NCI-H2107 (cell line): ENCODE data around the gene CHN1.

ENCODE experiments used
- DNase-seq: peaks from one replicate; lab custom pipeline; 2025; lab: John Stamatoyannopoulos, UW

Gene CHN1

DNA sequence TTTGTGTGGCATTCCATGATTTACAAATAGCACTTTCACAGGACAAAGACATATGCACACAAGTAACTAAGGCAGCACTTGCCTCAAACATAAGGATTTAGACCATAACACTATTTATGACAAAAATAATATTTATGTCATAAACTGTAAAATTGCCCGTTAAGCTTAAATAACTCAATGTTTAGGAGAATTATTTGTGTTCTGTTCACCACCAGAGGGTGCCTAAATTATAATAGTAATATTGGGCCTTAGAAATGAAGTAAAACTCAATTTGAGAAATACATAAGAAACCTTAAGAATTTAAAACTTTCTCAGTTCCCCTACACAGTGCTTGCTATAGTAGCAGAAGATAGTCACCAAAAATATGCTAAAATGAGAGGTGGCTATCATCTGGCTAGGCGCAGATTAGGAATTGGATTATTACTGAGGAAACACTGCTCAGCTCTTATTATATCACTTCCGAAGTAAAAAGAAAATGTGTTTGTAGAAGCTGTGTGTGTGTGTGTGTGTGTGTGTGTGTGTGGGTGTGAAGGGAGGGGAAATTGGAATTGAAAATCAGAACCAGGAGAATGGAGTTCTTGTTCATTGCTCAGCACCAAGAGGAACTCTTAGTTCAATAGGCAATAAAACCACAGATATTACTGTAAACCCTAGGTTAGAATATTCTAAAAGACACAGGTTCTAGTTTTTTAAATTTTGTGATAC, 4.9 kb upstream of the CHN1 start:
- DNase-seq, result no peak

DNA sequence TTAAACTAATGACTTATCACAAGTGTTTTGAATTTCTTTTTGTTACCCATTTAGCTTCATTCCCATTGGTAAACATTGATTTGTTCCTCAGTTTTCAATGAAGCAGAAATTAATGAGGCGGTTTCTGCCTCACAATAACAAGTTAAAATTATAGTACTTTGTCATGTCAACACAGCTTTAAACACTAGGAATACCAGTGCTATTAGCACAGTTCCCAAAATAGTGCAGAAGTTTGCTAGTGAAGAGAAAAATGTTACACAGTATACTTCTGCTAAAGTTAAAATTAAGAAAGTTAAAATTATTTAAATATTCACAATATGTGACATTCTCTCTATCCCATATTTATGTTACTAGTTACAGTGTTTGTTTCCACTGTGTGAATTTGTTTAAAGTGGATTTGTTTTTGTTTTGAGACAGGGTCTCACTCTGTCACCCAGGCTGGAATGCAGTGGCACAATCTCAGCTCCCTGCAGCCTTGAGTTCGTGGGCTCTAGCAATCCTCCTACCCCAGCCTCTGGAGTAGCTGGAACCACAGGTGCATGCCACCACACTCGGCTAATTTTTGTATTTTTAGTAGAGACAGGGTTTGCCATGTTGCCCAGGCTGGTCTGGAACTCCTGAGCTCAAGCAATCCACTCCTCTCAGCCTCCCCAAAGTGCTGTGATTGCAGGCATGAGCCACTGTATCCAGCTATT, 3.8 kb upstream of the CHN1 start:
- DNase-seq, result no peak

GRCh38 chr2:175008009-175008408, 2.8 kb upstream of the CHN1 start:
- DNase-seq, result no peak

DNA sequence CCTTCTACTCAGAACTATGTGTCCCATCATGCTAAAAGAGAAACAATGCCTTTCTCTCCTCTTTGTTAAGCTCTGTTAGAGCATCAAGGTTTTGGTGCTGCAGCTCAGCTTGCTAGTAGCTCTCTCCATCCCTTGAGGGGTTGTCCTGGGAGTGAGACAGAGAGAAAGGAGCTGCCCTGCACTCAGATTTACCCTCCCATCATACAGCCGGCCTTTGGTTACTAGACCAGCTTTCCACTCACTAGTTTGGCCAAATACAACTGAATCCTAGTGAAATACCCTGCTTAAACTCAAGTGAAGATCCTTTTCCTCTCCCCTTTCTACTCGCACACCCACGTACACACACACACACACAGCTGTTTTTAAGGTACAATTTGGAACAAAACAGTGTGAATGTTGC, 2.3 kb upstream of the CHN1 start:
- no peak for DNase-seq

GRCh38 chr2:175006281-175006680, 1.1 kb upstream of the CHN1 start:
- no peak for DNase-seq

DNA sequence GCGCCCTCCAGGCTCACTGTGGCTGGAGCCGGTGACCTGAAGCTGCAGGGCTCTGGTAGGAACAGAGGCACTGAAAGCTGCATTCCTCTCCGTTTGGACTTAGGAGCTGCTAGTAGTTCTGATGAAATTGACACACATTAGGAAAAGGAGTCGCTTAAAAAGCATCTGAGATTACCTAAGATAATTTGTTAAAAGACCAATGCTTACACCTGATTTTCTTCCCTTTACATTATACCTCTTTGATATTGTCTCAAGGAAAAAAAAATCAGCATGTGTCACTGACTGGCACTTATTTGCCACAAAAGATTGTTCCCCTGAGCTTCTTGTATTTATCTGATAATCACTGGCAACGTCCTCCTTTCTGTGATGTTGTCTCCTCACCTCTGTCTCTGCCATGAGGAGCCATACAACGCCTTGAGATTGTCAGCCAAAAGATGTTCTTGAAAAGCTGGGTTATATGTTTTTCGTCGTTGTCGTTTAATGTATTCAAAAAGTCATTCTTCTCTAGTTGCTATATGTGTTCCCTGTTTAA, 618 bp upstream of the CHN1 start:
- DNase-seq, result no peak

DNA sequence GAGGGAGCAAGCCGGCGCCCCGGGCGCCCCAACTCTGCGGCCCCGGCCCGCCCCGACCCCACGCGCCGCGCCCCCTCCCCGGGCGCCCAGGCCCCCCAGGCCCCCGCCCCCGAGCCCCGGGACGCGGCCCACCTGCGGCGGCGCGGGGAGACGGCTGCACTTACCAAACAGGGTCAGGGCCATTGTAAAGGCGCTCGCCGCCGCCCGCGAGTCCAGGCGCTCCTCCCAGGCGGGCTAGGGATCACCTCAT, 526 bp downstream of the CHN1 start:
- no peak for DNase-seq

- no peak for DNase-seq
These were observed 1.1 kb downstream of the CHN1 start for GRCh38 chr2:175003875-175004729.

DNA sequence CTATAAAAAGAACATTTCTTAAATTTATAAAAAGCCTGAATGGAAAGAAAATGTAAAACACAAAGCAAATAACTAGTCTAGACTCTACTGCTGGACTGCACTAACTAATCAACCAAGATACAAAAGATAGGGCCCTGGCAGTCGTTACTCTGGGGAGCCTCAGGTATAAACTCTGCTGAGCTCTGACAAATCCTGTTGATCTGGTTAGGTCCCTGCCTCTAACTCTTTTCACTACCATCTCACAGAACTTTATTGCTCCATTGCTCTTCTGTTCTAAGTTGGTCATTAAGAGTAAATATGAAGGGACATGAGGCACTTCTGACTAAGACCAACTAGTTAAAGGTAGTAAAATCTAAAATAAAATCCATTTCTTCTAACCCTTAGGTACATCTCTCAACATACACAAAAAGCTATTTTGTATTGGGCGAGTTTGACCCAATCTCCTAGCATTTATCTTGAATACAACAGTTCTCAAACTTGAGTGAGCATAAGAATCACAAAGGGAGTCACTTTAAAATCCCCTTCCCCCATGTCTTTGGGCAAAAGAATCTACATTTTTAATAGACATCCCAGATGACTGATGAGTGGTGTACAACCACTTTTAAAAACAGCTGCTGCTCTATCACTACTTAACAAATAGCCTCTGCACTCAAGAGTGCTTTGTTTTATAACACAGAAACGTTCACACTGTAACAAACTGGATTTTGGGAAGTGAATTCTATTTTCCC, 2.5 kb downstream of the CHN1 start:
- DNase-seq, result no peak

GRCh38 chr2:175001566-175001965, 3.6 kb downstream of the CHN1 start:
- DNase-seq, result no peak

DNA sequence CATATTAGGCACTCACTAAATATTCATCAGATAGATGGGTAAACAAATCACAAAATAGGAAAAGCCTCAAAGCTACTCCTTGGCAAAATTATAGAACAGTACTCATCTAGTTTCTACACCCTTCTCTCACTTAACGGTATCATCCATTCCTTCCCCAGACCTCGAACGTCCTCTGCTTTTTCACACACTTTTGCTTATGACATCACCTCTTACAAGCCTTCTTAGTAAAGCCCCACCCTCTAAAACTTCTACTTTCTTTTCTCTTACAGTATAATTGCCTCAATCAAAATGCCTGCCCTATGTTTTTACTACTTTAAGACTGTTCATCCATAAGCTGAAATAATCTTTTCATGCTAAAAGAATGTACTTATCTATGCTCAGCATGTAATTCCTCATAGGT, 8.1 kb downstream of the CHN1 start:
- DNase-seq, result no peak

DNA sequence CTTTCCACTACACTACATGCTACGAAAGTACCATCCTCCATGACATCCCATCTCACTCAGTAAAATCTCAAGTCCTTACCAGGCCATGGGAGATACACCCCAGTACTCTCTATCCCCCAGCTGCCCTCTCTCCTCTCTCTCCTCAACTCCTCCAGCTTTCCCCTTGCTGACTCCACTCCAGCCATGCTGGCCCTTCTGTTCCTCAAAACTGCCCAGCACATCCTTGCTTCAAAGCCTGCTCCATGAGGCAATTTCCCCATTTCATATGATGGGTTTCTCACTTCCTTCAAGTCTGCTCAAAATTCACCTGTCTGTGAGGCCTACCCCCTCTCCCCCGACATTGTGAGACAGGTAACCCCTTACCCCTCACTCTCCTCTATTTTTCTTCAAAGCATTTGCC, 8.6 kb downstream of the CHN1 start:
- no peak for DNase-seq

DNA sequence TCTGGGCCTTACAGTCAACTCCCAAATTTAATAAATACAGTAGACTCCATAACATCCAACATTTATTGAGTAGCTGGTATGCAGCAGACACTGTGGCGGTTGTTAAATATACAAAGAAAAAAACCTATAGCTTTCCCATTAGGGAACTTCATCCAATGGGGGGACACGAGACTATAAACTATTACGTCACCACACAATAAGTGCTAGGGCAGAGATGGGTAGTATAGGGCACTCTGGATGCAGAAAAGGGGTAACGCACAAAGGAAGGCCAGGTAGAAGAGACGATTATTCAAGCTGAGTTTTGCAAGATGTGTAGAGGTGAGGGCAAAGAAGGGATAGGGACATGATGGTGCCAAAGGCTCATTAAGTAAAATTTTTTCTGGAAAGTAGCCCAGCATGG, 10.8 kb downstream of the CHN1 start:
- no peak for DNase-seq

- no peak for DNase-seq
These were observed 12.3 kb downstream of the CHN1 start for GRCh38 chr2:174992886-174993285.

DNA sequence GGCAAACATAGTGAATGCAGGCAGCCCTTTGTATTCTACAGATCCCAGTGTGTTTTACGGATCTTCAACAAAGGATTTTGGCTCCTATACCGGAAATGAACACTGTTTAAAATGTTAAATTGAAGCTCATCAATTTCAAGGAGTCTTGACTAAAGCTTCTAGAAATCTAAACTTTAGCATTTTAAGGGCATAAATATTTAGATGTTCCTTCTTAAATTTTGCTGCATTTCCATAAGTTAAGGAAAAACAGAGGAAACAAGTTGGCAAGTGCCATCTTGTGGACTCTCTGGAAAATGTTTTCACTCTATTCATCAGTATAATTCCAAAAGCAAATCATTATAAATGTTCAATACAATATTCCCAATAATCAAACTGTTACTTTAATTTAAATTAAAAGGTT, 19.6 kb downstream of the CHN1 start:
- no peak for DNase-seq

DNA sequence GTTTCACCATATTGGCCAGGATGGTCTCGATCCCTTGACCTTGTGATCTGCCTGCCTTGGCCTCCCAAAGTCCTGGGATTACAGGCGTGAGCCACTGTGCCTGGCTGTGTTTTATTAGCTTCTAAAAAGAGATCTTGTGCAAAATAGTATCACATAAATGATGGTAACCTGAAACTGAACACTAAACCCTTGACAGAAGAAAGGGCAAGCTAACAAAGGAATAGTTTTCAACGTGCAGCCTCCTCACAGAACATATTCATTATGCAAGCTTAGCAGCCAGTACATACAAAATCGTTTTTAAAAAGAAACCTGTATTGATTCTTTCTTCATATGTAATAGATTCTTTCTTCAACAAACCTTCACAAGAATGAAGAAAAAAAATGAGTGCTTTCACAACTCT, 20.6 kb downstream of the CHN1 start:
- DNase-seq, result no peak

DNA sequence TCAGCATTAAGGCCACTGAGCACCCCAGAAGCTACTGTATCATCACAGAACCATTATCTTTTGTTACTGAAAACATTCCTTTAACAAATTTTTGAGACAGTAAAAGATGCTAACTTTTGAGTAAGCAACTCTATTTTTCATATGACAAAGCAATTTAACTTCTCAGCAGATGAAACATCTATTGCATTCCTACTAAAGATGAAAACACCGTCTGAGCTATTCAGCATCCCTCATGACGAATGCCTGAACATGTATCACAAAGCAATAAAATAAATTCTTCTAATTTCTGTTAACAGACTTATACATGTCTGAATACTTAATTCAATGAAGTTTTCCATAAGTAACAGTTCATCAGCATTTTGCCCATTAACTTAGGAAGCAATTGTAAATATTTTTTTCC, 23.9 kb downstream of the CHN1 start:
- no peak for DNase-seq

- DNase-seq, result no peak
These were observed 25.2 kb downstream of the CHN1 start for GRCh38 chr2:174979996-174980395.

- no peak for DNase-seq
These were observed 27.8 kb downstream of the CHN1 start for GRCh38 chr2:174977364-174977763.

- no peak for DNase-seq
These were observed 31.1 kb downstream of the CHN1 start for GRCh38 chr2:174974131-174974530.

DNA sequence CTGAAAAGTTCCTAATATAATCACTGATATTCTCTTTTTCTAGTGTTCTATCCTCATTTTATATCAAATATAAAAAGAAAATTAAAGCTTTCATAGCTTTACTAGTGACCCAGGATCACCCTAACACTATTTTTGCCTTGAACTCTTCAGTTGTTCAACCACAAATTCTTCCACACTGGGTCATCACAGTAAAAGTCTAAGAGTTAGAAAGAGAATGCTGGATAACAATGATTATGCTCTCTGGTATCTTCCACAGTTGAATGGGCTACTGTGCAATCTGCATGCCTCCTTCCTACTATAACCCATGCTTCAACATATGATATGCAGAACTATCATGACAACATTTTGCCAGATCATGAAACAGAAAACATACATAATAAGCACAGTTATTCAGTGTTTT, 32.3 kb downstream of the CHN1 start:
- DNase-seq, result no peak
